WI38 (cell line): ENCODE measurements around the gene LRRFIP1.
A peak's percentile ranks its signal among the peaks of the same experiment; 100 is the strongest.

Experiments
- H3K4me3 ChIP-seq: 2 replicates; pipeline ENCODE4 v1.5.1; 2011; ENCODE audit warnings: low read depth, mild to moderate bottlenecking, control low read depth, low read length
- TF ChIP-seq, protein P1 (sequence below): IDR thresholded peaks from 2 replicates; pipeline ENCODE4 v1.5.1; 2012; ENCODE audit warnings: low read depth, mild to moderate bottlenecking, control low read depth, low read length

The LRRFIP1 gene

DNA sequence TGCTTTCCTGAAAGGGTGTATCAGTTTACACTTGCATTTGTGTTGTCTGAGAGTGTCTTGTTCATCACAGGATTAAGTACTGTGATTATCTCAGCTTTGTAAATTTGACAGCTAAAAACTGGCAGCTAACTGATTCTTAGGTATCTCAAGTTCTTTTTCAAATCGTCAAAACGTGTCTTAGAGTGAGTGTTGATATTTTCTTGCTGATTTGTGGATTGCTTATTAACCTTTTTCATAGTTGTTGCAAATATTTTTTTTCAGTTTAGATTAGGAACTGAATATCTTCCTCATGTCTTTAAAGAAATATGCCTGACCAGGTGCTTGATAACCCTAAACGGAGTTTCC is 41.9 kb downstream of the LRRFIP1 start:
- H3K4me3 ChIP-seq, result peak overlapping the region; percentile 29
- TF ChIP-seq, protein P1, sequence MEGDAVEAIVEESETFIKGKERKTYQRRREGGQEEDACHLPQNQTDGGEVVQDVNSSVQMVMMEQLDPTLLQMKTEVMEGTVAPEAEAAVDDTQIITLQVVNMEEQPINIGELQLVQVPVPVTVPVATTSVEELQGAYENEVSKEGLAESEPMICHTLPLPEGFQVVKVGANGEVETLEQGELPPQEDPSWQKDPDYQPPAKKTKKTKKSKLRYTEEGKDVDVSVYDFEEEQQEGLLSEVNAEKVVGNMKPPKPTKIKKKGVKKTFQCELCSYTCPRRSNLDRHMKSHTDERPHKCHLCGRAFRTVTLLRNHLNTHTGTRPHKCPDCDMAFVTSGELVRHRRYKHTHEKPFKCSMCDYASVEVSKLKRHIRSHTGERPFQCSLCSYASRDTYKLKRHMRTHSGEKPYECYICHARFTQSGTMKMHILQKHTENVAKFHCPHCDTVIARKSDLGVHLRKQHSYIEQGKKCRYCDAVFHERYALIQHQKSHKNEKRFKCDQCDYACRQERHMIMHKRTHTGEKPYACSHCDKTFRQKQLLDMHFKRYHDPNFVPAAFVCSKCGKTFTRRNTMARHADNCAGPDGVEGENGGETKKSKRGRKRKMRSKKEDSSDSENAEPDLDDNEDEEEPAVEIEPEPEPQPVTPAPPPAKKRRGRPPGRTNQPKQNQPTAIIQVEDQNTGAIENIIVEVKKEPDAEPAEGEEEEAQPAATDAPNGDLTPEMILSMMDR, result no peak

DNA sequence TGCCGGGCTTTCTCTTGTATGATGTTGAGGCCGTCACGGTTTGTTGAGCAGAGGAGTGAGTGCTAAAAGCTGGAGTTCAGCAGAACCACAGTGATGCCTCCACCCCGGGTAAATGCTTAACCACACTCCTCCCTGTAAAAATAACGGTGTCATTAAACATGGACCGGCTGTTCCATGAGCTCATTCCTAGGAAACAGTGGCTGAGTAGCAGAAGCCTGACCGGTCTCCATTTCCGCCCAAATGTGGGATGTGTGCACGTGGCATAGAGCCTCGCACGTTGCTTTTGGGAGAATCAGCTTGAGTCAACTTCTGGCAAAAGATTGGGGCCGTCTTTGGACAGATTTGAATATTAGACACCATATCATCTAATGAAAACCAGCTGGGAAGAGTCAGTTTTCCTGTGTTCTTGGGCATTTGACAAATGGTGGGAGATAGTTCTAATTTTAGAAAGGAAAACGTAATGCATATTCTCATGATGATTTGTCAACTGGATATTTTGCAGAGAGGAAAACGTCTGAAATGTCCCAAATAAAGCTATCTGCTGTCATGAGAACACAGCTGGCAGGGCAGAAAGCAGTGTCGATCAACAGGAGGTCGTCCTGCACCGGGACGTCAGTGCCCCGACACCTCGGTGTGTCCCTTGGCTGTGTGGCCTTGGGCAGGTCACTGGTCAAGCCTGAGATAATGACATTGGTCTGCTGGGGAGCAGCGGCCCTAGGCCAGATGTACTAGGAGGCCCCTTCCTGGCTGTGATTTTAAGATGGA is 42.4 kb downstream of the LRRFIP1 start:
- TF ChIP-seq, protein P1, result no peak
- peak overlapping the region; percentile 36 for H3K4me3 ChIP-seq

- TF ChIP-seq, protein P1, result no peak
- H3K4me3 ChIP-seq, result no peak overlapping the region
Observed at GRCh38 chr2:237670641-237671040, 43.3 kb downstream of the LRRFIP1 start.

DNA sequence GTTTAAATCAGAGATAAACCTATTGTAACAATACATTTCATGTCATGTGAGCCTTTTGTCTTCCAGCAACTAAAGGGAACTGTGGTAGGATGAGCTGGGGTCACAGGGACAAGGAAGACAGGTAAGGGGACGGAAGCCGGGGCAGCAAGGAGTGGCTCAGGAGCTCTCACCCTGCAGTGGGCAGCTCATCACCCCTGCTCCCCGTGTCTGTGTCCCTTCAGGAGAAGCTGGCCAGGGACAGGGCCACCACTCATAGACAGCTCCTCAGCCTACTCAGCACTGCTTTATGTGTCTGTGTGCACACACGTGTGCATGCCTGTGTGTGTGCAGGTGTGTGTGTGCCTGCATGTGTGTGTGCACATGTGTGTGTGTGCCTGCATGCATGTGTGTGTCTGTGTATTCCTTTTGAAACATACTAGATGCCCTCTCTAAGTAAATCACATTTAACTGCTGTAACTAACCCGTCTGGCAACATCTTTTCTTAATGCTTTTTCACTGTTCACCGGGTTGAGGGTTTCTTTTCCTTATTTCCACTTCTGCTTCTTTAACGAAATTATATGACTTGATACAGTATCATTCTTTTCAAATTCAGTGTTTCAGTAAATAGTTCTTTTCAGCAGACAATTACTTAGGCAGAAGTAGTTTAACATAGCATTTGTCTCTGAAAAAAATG is 44.2 kb downstream of the LRRFIP1 start:
- no peak overlapping the region for H3K4me3 ChIP-seq
- TF ChIP-seq, protein P1, result no peak

- no peak overlapping the region for H3K4me3 ChIP-seq
- TF ChIP-seq, protein P1, result no peak
Observed at GRCh38 chr2:237672731-237673129, 45.3 kb downstream of the LRRFIP1 start.

DNA sequence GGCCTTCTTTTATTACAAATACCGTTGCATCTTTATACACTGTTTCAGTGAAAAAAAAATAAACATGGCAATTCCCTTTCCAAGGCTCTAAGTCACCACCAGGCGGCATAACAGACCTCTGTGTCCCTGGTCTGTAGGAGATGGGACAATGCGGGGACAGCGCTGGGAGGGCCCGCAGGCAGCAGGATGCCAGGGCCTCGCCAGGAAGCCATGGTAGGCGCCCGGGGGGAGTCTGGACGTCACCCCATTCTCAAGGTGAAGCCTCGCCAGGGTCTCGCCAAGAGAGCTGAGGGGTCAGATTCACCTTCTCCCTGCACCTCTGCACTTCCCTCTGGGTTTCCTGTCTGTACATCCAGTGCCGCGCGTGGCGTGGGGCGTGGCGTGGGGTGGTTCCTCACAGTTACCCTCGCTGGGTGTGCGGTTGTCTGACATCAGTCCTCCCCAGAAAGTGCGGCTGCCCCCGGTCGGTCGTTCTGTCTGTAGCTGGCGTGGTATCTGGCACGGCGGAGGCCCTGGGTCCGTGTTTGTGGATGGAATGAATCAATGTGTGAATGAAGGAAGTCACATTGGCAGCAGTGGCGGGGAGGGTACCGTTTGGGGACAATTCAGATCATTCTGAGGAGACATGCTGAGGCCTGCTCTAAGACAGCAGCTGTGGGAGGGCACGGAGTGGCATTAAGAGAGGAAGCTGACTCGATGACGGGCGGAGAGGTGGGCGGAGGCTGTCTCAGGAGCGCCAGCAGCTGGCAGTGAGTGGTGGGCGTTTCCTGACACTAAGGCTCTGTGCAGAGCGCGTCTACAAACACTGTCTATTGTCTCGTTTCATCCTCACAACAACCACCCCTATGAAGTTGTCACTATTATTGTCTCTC is 46.0 kb downstream of the LRRFIP1 start:
- H3K4me3 ChIP-seq, result no peak overlapping the region
- TF ChIP-seq, protein P1, result peak; percentile 62
